AG08395 (cell line): ENCODE measurements around the gene ZNF486.
"Not testable (repeated sequence)": the region's sequence is repeated elsewhere in the genome, so short reads cannot be mapped to it uniquely, and the experiment has no call there.

ENCODE experiments used
- DNase-seq: peaks from one replicate; pipeline ENCODE4 v3.0.0; 2012; ENCODE audit warnings: mixed read lengths, low spot score

Gene ZNF486

GRCh38 chr19:20167020-20167644 lies at the start of gene ZNF486:
Gene ZNF486, plus strand, starts transcription at chr19:20167214. Its CDS starts 117 bp downstream, at chr19:20167331.
- peak; percentile 92 for DNase-seq

GRCh38 chr19:20118064-20118839 lies 48.8 kb upstream of the ZNF486 start:
- not testable (repeated sequence) for DNase-seq

GRCh38 chr19:20124879-20125278 lies 42.1 kb upstream of the ZNF486 start:
- DNase-seq: no peak

- DNase-seq: not testable (repeated sequence)
Observed at GRCh38 chr19:20132933-20133332, 34.1 kb upstream of the ZNF486 start.

- not testable (repeated sequence) for DNase-seq
Observed at GRCh38 chr19:20137714-20138113, 29.3 kb upstream of the ZNF486 start.

- DNase-seq: no peak
Observed at GRCh38 chr19:20151617-20152145, 15.3 kb upstream of the ZNF486 start.

GRCh38 chr19:20152506-20152905 lies 14.5 kb upstream of the ZNF486 start:
- not testable (repeated sequence) for DNase-seq

- no peak for DNase-seq
Observed at GRCh38 chr19:20153281-20153680, 13.7 kb upstream of the ZNF486 start.

GRCh38 chr19:20154636-20155035 lies 12.4 kb upstream of the ZNF486 start:
- no peak for DNase-seq

- DNase-seq: no peak
Observed at GRCh38 chr19:20162821-20163220, 4.2 kb upstream of the ZNF486 start.

- DNase-seq: no peak
Observed at GRCh38 chr19:20164456-20164855, 2.6 kb upstream of the ZNF486 start.

GRCh38 chr19:20165971-20166592 lies 932 bp upstream of the ZNF486 start:
- DNase-seq: no peak

GRCh38 chr19:20167651-20168122 lies 673 bp downstream of the ZNF486 start:
- DNase-seq: peak; percentile 13

GRCh38 chr19:20171285-20171684 lies 4.3 kb downstream of the ZNF486 start:
- DNase-seq: no peak

- not testable (repeated sequence) for DNase-seq
Observed at GRCh38 chr19:20175848-20176247, 8.8 kb downstream of the ZNF486 start.

GRCh38 chr19:20179956-20180355 lies 12.9 kb downstream of the ZNF486 start:
- DNase-seq: not testable (repeated sequence)

- no peak for DNase-seq
Observed at GRCh38 chr19:20182222-20182785, 15.3 kb downstream of the ZNF486 start.

GRCh38 chr19:20186174-20186573 lies 19.2 kb downstream of the ZNF486 start:
- DNase-seq: peak; percentile 8

- DNase-seq: no peak
Observed at GRCh38 chr19:20197747-20198146, 30.7 kb downstream of the ZNF486 start.

- no peak for DNase-seq
Observed at GRCh38 chr19:20209051-20209450, 42.0 kb downstream of the ZNF486 start.

GRCh38 chr19:20214366-20214765 lies 47.4 kb downstream of the ZNF486 start:
- not testable (repeated sequence) for DNase-seq

GRCh38 chr19:20221605-20222004 lies 54.6 kb downstream of the ZNF486 start:
- DNase-seq: not testable (repeated sequence)
